MV-4-11 (cell line): ENCODE results near the gene CFAP97D2.

Source experiments
- DNase-seq: peaks from one replicate; lab custom pipeline; 2025; lab: John Stamatoyannopoulos, UW

Gene CFAP97D2

GRCh38 chr13:114269281-114269770 lies 90.3 kb downstream of the CFAP97D2 start:
- no peak for DNase-seq
